SK-N-SH treated with all-trans-retinoic acid at 6 μM for 48 hours (cell line): ENCODE measurements around the gene GNG14.

Source experiments
- ATAC-seq: fragments of 200-7000 bp; cut with Tn5 transposase; 3 replicates; pipeline ENCODE4 v1.9.1; 2020; ENCODE audit warnings: mild to moderate bottlenecking, moderate library complexity
- ARNTL ChIP-seq: fragments of 450-650 bp; formaldehyde crosslinking; IDR thresholded peaks from 2 replicates; pipeline ENCODE4 v1.5.0; 2020; ENCODE audit warnings: low read depth, mild to moderate bottlenecking, moderate library complexity, borderline replicate concordance
- BACH2 ChIP-seq: fragments of 250-450 bp; sonication (Bioruptor Pico); IDR thresholded peaks from 2 replicates; pipeline ENCODE4 v1.9.0; 2021; ENCODE audit warnings: mild to moderate bottlenecking, borderline replicate concordance
- CSDC2 ChIP-seq: fragments of 250-450 bp; sonication (Bioruptor Pico); IDR thresholded peaks from 2 replicates; pipeline ENCODE4 v1.5.0; 2020; ENCODE audit warnings: mild to moderate bottlenecking, moderate library complexity
- ESRRG ChIP-seq: fragments of 250-450 bp; sonication (Bioruptor Pico); IDR thresholded peaks from 2 replicates; pipeline ENCODE4 v1.6.1; 2021; ENCODE audit warnings: mild to moderate bottlenecking
- GLIS3 ChIP-seq: fragments of 250-450 bp; sonication (Bioruptor Pico); IDR thresholded peaks from 2 replicates; pipeline ENCODE4 v1.5.0; 2020; ENCODE audit warnings: mild to moderate bottlenecking, moderate library complexity
- ISL1 ChIP-seq: fragments of 250-450 bp; sonication (Bioruptor Pico); IDR thresholded peaks from 2 replicates; pipeline ENCODE4 v2.1.2; 2022; ENCODE audit warnings: mild to moderate bottlenecking, moderate library complexity
- OSR1 ChIP-seq: fragments of 250-450 bp; sonication (Bioruptor Pico); IDR thresholded peaks from 2 replicates; pipeline ENCODE4 v1.8.0; 2022; ENCODE audit warnings: moderate library complexity, mild to moderate bottlenecking, inconsistent platforms
- PPARA ChIP-seq: fragments of 250-450 bp; sonication (Bioruptor Pico); IDR thresholded peaks from 2 replicates; pipeline ENCODE4 v1.5.0; 2020; ENCODE audit warnings: mild to moderate bottlenecking, borderline replicate concordance
- RARB ChIP-seq: fragments of 250-450 bp; sonication (Bioruptor Pico); IDR thresholded peaks from 2 replicates; pipeline ENCODE4 v1.8.0; 2021; ENCODE audit warnings: mild to moderate bottlenecking, moderate library complexity
- SNAI2 ChIP-seq: fragments of 250-450 bp; sonication (Bioruptor Pico); IDR thresholded peaks from 2 replicates; pipeline ENCODE4 v1.5.0; 2020; ENCODE audit warnings: mild to moderate bottlenecking, moderate library complexity
- TCF4 ChIP-seq: fragments of 250-450 bp; sonication (Bioruptor Pico); IDR thresholded peaks from 2 replicates; pipeline ENCODE4 v1.8.0; 2021; ENCODE audit warnings: mild to moderate bottlenecking, moderate library complexity, borderline replicate concordance
- TOX ChIP-seq: fragments of 250-450 bp; sonication (Bioruptor Pico); IDR thresholded peaks from 2 replicates; pipeline ENCODE4 v1.8.0; 2021; ENCODE audit warnings: mild to moderate bottlenecking, moderate library complexity, borderline replicate concordance
- ZC3H10 ChIP-seq: fragments of 250-450 bp; sonication (Bioruptor Pico); IDR thresholded peaks from 2 replicates; pipeline ENCODE4 v1.5.1; 2021; ENCODE audit warnings: mild to moderate bottlenecking, moderate library complexity
- ZFP30 ChIP-seq: fragments of 450-650 bp; formaldehyde crosslinking; IDR thresholded peaks from 2 replicates; pipeline ENCODE4 v1.5.0; 2022; ENCODE audit warnings: mild to moderate bottlenecking, moderate library complexity
- ZNF565 ChIP-seq: fragments of 450-650 bp; formaldehyde crosslinking; conservative IDR thresholded peaks from 2 replicates; pipeline ENCODE4 v1.5.0; 2020; ENCODE audit warnings: low read depth, mild to moderate bottlenecking, moderate library complexity
- ZNF70 ChIP-seq: fragments of 450-650 bp; formaldehyde crosslinking; IDR thresholded peaks from 2 replicates; pipeline ENCODE4 v1.5.0; 2020; ENCODE audit warnings: mild to moderate bottlenecking, moderate library complexity
- ZNF8 ChIP-seq: fragments of 450-650 bp; formaldehyde crosslinking; IDR thresholded peaks from 2 replicates; pipeline ENCODE4 v1.5.0; 2020; ENCODE audit warnings: mild to moderate bottlenecking, moderate library complexity
- TF ChIP-seq, protein P1 (sequence below): fragments of 250-450 bp; sonication (Bioruptor Pico); IDR thresholded peaks from 2 replicates; pipeline ENCODE4 v1.8.0; 2021; ENCODE audit warnings: low read depth, mild to moderate bottlenecking, moderate library complexity, borderline replicate concordance
- TF ChIP-seq, protein P2 (sequence below): fragments of 250-450 bp; sonication (Bioruptor Pico); IDR thresholded peaks from 2 replicates; pipeline ENCODE4 v1.5.1; 2021; ENCODE audit warnings: mild to moderate bottlenecking, moderate library complexity
- TF ChIP-seq, protein P3 (sequence below): fragments of 250-450 bp; sonication (Bioruptor Pico); IDR thresholded peaks from 2 replicates; pipeline ENCODE4 v1.5.0; 2020; ENCODE audit warnings: mild to moderate bottlenecking, moderate library complexity
- TF ChIP-seq, protein P4 (sequence below): fragments of 250-450 bp; sonication (Bioruptor Pico); IDR thresholded peaks from 2 replicates; pipeline ENCODE4 v1.8.0; 2020; ENCODE audit warnings: mild to moderate bottlenecking, moderate library complexity, borderline replicate concordance
- TF ChIP-seq, protein P5 (sequence below): fragments of 250-450 bp; sonication (Bioruptor Pico); IDR thresholded peaks from 2 replicates; pipeline ENCODE4 v1.5.1; 2020; ENCODE audit warnings: low read depth, mild to moderate bottlenecking, moderate library complexity

GNG14 gene

DNA sequence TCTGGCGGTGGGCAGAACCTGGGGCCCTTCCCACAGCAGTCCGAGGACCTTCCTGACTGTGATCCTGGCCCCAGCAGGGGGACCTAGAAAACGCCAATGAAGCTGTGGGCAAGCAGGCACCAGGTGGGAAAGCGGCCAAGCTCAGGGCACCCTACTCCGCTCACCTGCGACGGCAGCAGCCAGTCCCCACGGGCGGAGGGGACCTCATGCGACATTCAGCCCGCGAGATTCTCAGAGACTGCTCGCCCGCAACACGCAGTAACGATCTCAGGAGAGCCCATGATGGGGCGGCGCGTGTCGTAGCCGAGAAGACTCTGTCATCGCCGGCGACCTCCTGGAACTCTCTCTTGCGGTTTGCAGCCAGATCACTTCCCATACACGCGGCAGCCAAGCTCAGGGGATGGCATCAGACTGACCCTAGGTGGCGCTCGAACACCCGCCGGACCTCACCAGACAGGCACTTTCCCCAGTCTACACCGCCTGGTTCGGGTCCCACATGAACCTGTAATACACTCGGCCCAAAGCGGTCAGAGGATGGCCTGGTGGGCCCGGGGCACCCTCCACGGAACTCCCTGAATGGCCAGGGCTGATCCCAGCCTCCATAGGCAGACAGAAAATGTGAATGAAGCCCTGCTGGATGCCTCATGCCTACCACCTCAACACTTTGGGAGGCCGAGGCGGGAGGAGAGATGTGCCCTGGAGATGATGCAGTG, 47.7 kb upstream of the GNG14 start:
- ATAC-seq, result peak; percentile 94
- TF ChIP-seq, protein P1, sequence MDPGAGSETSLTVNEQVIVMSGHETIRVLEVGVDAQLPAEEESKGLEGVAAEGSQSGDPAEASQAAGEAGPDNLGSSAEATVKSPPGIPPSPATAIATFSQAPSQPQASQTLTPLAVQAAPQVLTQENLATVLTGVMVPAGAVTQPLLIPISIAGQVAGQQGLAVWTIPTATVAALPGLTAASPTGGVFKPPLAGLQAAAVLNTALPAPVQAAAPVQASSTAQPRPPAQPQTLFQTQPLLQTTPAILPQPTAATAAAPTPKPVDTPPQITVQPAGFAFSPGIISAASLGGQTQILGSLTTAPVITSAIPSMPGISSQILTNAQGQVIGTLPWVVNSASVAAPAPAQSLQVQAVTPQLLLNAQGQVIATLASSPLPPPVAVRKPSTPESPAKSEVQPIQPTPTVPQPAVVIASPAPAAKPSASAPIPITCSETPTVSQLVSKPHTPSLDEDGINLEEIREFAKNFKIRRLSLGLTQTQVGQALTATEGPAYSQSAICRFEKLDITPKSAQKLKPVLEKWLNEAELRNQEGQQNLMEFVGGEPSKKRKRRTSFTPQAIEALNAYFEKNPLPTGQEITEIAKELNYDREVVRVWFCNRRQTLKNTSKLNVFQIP (CRISPR knock-in tag), result no peak
- TF ChIP-seq OSR1 (CRISPR knock-in tag), result no peak
- no peak for TF ChIP-seq CSDC2 (CRISPR knock-in tag)
- no peak for TF ChIP-seq TOX (CRISPR knock-in tag)
- TF ChIP-seq, protein P2, sequence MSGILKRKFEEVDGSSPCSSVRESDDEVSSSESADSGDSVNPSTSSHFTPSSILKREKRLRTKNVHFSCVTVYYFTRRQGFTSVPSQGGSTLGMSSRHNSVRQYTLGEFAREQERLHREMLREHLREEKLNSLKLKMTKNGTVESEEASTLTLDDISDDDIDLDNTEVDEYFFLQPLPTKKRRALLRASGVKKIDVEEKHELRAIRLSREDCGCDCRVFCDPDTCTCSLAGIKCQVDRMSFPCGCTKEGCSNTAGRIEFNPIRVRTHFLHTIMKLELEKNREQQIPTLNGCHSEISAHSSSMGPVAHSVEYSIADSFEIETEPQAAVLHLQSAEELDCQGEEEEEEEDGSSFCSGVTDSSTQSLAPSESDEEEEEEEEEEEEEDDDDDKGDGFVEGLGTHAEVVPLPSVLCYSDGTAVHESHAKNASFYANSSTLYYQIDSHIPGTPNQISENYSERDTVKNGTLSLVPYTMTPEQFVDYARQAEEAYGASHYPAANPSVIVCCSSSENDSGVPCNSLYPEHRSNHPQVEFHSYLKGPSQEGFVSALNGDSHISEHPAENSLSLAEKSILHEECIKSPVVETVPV, result no peak
- no peak for TF ChIP-seq ISL1 (CRISPR knock-in tag)
- TF ChIP-seq, protein P3, sequence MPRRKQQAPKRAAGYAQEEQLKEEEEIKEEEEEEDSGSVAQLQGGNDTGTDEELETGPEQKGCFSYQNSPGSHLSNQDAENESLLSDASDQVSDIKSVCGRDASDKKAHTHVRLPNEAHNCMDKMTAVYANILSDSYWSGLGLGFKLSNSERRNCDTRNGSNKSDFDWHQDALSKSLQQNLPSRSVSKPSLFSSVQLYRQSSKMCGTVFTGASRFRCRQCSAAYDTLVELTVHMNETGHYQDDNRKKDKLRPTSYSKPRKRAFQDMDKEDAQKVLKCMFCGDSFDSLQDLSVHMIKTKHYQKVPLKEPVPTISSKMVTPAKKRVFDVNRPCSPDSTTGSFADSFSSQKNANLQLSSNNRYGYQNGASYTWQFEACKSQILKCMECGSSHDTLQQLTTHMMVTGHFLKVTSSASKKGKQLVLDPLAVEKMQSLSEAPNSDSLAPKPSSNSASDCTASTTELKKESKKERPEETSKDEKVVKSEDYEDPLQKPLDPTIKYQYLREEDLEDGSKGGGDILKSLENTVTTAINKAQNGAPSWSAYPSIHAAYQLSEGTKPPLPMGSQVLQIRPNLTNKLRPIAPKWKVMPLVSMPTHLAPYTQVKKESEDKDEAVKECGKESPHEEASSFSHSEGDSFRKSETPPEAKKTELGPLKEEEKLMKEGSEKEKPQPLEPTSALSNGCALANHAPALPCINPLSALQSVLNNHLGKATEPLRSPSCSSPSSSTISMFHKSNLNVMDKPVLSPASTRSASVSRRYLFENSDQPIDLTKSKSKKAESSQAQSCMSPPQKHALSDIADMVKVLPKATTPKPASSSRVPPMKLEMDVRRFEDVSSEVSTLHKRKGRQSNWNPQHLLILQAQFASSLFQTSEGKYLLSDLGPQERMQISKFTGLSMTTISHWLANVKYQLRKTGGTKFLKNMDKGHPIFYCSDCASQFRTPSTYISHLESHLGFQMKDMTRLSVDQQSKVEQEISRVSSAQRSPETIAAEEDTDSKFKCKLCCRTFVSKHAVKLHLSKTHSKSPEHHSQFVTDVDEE (CRISPR knock-in tag), result no peak
- TF ChIP-seq ZFP30 (CRISPR knock-in tag), result no peak
- no peak for TF ChIP-seq SNAI2
- no peak for TF ChIP-seq PPARA (CRISPR knock-in tag)
- no peak for TF ChIP-seq ZNF8 (CRISPR knock-in tag)
- TF ChIP-seq ZC3H10 (CRISPR knock-in tag), result no peak
- TF ChIP-seq BACH2 (CRISPR knock-in tag), result no peak
- no peak for TF ChIP-seq GLIS3 (CRISPR knock-in tag)
- no peak for TF ChIP-seq ZNF565 (CRISPR knock-in tag)
- TF ChIP-seq ZNF70, result no peak

DNA sequence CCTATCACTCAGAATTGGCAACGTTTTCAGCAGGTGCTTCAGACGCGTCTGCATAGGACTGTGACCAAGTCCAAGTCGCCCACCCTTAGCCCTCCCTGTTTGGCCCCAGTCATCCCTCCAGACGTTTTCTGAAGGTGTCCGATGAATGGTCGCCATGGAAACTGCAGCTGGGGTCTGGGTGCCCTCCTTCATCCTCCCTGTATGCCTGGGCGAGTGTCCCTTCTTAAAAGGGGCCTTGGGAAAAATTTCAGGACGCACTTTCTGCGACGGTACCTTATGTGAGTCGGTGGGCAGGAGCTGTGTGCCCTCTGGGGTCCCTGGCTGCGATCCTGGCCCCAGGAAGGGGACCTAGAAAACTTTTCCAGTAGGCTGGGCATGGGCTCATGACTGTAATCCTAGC, 46.3 kb upstream of the GNG14 start:
- TF ChIP-seq, protein P3 (CRISPR knock-in tag), result no peak
- TF ChIP-seq ISL1 (CRISPR knock-in tag), result no peak
- no peak for TF ChIP-seq BACH2 (CRISPR knock-in tag)
- no peak for TF ChIP-seq CSDC2 (CRISPR knock-in tag)
- no peak for TF ChIP-seq PPARA (CRISPR knock-in tag)
- TF ChIP-seq ARNTL, result no peak
- TF ChIP-seq TOX (CRISPR knock-in tag), result no peak
- TF ChIP-seq ZFP30 (CRISPR knock-in tag), result no peak
- TF ChIP-seq TCF4, result no peak
- TF ChIP-seq ZC3H10 (CRISPR knock-in tag), result no peak
- TF ChIP-seq GLIS3 (CRISPR knock-in tag), result no peak
- TF ChIP-seq, protein P1 (CRISPR knock-in tag), result no peak
- TF ChIP-seq ZNF565 (CRISPR knock-in tag), result no peak
- TF ChIP-seq, protein P4, sequence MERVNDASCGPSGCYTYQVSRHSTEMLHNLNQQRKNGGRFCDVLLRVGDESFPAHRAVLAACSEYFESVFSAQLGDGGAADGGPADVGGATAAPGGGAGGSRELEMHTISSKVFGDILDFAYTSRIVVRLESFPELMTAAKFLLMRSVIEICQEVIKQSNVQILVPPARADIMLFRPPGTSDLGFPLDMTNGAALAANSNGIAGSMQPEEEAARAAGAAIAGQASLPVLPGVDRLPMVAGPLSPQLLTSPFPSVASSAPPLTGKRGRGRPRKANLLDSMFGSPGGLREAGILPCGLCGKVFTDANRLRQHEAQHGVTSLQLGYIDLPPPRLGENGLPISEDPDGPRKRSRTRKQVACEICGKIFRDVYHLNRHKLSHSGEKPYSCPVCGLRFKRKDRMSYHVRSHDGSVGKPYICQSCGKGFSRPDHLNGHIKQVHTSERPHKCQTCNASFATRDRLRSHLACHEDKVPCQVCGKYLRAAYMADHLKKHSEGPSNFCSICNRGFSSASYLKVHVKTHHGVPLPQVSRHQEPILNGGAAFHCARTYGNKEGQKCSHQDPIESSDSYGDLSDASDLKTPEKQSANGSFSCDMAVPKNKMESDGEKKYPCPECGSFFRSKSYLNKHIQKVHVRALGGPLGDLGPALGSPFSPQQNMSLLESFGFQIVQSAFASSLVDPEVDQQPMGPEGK (CRISPR knock-in tag), result no peak
- no peak for TF ChIP-seq ESRRG (CRISPR knock-in tag)
- no peak for TF ChIP-seq ZNF8 (CRISPR knock-in tag)
- TF ChIP-seq, protein P5, sequence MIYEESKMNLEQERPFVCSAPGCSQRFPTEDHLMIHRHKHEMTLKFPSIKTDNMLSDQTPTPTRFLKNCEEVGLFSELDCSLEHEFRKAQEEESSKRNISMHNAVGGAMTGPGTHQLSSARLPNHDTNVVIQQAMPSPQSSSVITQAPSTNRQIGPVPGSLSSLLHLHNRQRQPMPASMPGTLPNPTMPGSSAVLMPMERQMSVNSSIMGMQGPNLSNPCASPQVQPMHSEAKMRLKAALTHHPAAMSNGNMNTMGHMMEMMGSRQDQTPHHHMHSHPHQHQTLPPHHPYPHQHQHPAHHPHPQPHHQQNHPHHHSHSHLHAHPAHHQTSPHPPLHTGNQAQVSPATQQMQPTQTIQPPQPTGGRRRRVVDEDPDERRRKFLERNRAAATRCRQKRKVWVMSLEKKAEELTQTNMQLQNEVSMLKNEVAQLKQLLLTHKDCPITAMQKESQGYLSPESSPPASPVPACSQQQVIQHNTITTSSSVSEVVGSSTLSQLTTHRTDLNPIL (CRISPR knock-in tag), result no peak
- no peak for TF ChIP-seq RARB (CRISPR knock-in tag)
- TF ChIP-seq, all 23 proteins: peak for 0
- ATAC-seq, result no peak
